MM.1S (cell line): Measurements from ENCODE around the gene CERS6.
"Not testable (repeated sequence)": the region's sequence is repeated elsewhere in the genome, so short reads cannot be mapped to it uniquely, and the experiment has no call there.

Experiments used
- DNase-seq: peaks from one replicate; pipeline ENCODE4 v3.0.0-alpha.2; 2015
- H2AFZ ChIP-seq: fragments of 300-600 bp; sonication (generic); 2 replicates; pipeline ENCODE4 v1.6.0; 2016; ENCODE audit warnings: antibody characterized with exemption, low read length
- H3F3A ChIP-seq: fragments of 300-600 bp; sonication (generic); 2 replicates; pipeline ENCODE4 v1.6.1; 2016; ENCODE audit warnings: mild to moderate bottlenecking, antibody characterized with exemption, low read length, moderate library complexity, mixed read lengths; ENCODE audit not compliant: insufficient read depth
- H3K27ac ChIP-seq: fragments of 300-600 bp; sonication (generic); 2 replicates; pipeline ENCODE4 v1.5.1; 2016; ENCODE audit warnings: mild to moderate bottlenecking, low read length
- H3K27me3 ChIP-seq: fragments of 300-600 bp; sonication (generic); replicated peaks from 2 replicates; pipeline ENCODE4 v1.6.0; 2016; ENCODE audit warnings: low read length; ENCODE audit not compliant: insufficient read depth
- H3K36me3 ChIP-seq: fragments of 300-600 bp; sonication (generic); replicated peaks from 2 replicates; pipeline ENCODE4 v1.6.1; 2016; ENCODE audit warnings: mild to moderate bottlenecking, low read length, mixed read lengths; ENCODE audit not compliant: insufficient read depth
- H3K4me1 ChIP-seq: fragments of 300-600 bp; sonication (generic); 2 replicates; pipeline ENCODE4 v1.6.1; 2016; ENCODE audit warnings: low read length, mixed read lengths
- H3K4me2 ChIP-seq: fragments of 300-600 bp; sonication (generic); 2 replicates; pipeline ENCODE4 v1.6.0; 2016; ENCODE audit warnings: low read depth, low read length
- H3K4me3 ChIP-seq: fragments of 300-600 bp; sonication (generic); 2 replicates; pipeline ENCODE4 v1.5.1; 2016; ENCODE audit warnings: low read length, mixed read lengths
- H3K79me2 ChIP-seq: fragments of 300-600 bp; sonication (generic); 2 replicates; pipeline ENCODE4 v1.6.1; 2016; ENCODE audit warnings: mixed run types, low read length, mixed read lengths
- H3K9ac ChIP-seq: fragments of 300-600 bp; sonication (generic); 2 replicates; pipeline ENCODE4 v1.6.1; 2016; ENCODE audit warnings: low read length, mixed read lengths
- H3K9me2 ChIP-seq: fragments of 300-600 bp; sonication (generic); replicated peaks from 2 replicates; pipeline ENCODE4 v1.6.1; 2016; ENCODE audit warnings: mild to moderate bottlenecking, low read length, mixed read lengths; ENCODE audit not compliant: insufficient read depth
- H3K9me3 ChIP-seq: fragments of 300-600 bp; sonication (generic); replicated peaks from 2 replicates; pipeline ENCODE4 v1.6.1; 2016; ENCODE audit warnings: mild to moderate bottlenecking, low read length, mixed read lengths; ENCODE audit not compliant: insufficient read depth
- H4K20me1 ChIP-seq: fragments of 300-600 bp; sonication (generic); 2 replicates; pipeline ENCODE4 v1.6.1; 2016; ENCODE audit warnings: mild to moderate bottlenecking, low read length, moderate library complexity, mixed read lengths; ENCODE audit not compliant: insufficient read depth
- EZH2 ChIP-seq: fragments of 300-600 bp; sonication (generic); optimal IDR thresholded peaks from 2 replicates; pipeline ENCODE3; 2017; ENCODE audit warnings: low read depth, mild to moderate bottlenecking, antibody characterized with exemption, low read length, mixed read lengths
- EZH2phosphoT487 ChIP-seq: fragments of 300-600 bp; sonication (generic); IDR thresholded peaks from 2 replicates; pipeline ENCODE4 v1.6.1; 2018; ENCODE audit warnings: antibody characterized with exemption, low read length
- TF ChIP-seq, protein P1 (sequence below): fragments of 300-600 bp; sonication (generic); IDR thresholded peaks from 2 replicates; pipeline ENCODE4 v1.5.1; 2016; ENCODE audit warnings: antibody characterized with exemption, low read length, mixed read lengths

CERS6 gene

DNA sequence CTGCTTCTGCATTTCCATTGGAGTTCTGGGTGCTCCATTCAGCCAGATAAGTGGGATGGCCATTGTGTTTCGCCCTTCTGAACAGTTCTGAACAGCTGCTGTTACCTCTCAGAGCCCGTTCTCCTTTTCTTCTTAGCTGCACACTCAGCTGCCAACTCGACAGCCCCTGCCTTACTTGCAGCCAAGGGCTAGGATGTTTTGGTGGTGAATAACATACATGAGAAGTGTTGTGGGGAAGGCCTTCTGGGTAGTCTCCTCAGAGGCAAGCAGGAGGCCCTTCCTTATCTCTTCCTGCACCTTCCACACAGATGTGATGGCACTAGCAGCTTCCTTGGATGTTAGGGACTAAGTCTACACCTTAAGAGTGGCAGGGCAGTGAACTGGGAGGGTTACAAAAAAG is 207.9 kb downstream of the CERS6 start:
- H3K9me3 ChIP-seq, result no peaks in the 10 kb centered on the region
- H3K4me2 ChIP-seq, result no peak overlapping the region
- no peaks in the 10 kb centered on the region for H4K20me1 ChIP-seq
- H3K9ac ChIP-seq, result no peak overlapping the region
- H2AFZ ChIP-seq, result no peak overlapping the region
- no peak overlapping the region for H3K4me3 ChIP-seq
- H3F3A ChIP-seq, result no peaks in the 10 kb centered on the region
- H3K27me3 ChIP-seq, result no peaks in the 10 kb centered on the region
- DNase-seq, result no peak
- H3K36me3 ChIP-seq, result no peaks in the 10 kb centered on the region
- no peak overlapping the region for H3K27ac ChIP-seq
- TF ChIP-seq EZH2, result no peak
- no peak for TF ChIP-seq EZH2phosphoT487
- TF ChIP-seq, protein P1, sequence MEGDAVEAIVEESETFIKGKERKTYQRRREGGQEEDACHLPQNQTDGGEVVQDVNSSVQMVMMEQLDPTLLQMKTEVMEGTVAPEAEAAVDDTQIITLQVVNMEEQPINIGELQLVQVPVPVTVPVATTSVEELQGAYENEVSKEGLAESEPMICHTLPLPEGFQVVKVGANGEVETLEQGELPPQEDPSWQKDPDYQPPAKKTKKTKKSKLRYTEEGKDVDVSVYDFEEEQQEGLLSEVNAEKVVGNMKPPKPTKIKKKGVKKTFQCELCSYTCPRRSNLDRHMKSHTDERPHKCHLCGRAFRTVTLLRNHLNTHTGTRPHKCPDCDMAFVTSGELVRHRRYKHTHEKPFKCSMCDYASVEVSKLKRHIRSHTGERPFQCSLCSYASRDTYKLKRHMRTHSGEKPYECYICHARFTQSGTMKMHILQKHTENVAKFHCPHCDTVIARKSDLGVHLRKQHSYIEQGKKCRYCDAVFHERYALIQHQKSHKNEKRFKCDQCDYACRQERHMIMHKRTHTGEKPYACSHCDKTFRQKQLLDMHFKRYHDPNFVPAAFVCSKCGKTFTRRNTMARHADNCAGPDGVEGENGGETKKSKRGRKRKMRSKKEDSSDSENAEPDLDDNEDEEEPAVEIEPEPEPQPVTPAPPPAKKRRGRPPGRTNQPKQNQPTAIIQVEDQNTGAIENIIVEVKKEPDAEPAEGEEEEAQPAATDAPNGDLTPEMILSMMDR, result no peak
- H3K9me2 ChIP-seq, result no peaks in the 10 kb centered on the region
- no peaks in the 10 kb centered on the region for H3K79me2 ChIP-seq
- no peaks in the 10 kb centered on the region for H3K4me1 ChIP-seq

DNA sequence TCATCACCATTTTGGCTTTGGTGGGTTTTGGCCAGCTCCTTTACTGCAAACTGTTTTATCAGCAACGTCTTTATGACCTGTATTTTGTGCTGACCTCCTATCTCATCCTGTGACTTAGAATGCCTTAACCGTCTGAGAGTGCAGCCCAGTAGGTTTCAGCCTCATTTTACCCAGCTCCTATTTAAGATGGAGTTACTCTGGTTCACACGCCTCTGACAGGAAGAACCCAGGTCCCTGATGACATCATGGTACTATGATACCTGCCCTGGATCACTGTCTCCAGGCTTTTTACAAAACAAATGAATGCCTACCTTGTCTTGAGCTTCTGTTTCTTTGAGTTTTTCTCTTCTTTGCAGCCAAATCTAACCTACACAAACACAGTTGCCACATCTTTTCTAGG is 208.6 kb downstream of the CERS6 start:
- H3K27me3 ChIP-seq, H3K36me3 ChIP-seq, H3K9me3 ChIP-seq, H3K4me3 ChIP-seq, H3K9ac ChIP-seq, H3K4me1 ChIP-seq, H3K4me2 ChIP-seq, H3F3A ChIP-seq, H2AFZ ChIP-seq, H4K20me1 ChIP-seq, H3K27ac ChIP-seq, DNase-seq, H3K9me2 ChIP-seq, H3K79me2 ChIP-seq: not testable (repeated sequence)

DNA sequence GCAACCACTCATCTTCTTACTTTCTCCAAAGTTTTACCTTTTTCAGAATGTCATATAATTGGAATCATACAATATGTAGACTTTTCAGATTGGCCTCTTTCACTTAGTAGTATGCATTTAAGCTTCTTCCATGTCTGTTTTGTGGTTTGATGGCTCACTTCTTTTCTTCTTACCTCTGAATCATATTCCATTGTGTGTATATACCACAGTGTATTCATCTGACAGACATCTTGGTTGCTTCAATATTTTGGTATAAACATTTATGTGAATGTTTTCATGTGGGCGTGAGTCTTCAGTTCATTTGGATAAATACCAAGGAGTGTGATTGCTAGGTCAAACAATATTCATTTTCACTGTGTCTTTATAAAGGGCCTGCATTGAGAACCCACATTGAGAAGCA is 210.3 kb downstream of the CERS6 start:
- Histone ChIP-seq H3K4me2 (no peak overlapping the region), H3K79me2 (no peaks in the 10 kb centered on the region), H4K20me1 (no peaks in the 10 kb centered on the region), H3K36me3 (no peaks in the 10 kb centered on the region), H2AFZ (no peak overlapping the region), H3K9me2 (no peaks in the 10 kb centered on the region), H3K9ac (no peak overlapping the region), H3K27me3 (no peaks in the 10 kb centered on the region), H3K9me3 (no peaks in the 10 kb centered on the region), H3K4me1 (no peaks in the 10 kb centered on the region), H3K27ac (no peak overlapping the region), H3F3A (no peaks in the 10 kb centered on the region), H3K4me3 (no peak overlapping the region)
- no peak for DNase-seq
- TF ChIP-seq EZH2phosphoT487 (no peak), EZH2 (no peak)
- TF ChIP-seq, protein P1, result no peak

DNA sequence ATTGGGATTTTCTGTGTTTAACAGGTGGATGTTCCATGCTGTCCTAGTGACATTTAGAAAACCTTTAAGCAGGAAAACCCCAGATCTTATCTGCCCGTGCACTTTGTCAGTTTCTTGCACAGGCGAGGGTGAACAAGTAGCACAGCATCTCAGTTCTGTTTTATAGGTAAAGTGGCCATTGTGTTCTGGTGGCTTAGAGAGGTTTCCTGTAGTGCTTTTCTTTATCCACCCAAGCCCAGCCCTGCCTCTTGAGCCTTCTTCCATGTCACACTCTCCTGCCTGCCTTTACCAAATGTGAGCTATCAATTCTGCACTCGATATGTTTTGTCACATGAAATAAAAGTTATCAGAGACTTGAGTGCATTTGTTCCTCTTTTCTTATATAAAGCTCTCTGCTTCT is 211.1 kb downstream of the CERS6 start:
- no peak overlapping the region for H2AFZ ChIP-seq
- TF ChIP-seq EZH2, result no peak
- TF ChIP-seq, protein P1, result no peak
- TF ChIP-seq EZH2phosphoT487, result no peak
- no peaks in the 10 kb centered on the region for H3K4me1 ChIP-seq
- H3K4me2 ChIP-seq, result no peak overlapping the region
- no peak overlapping the region for H3K27ac ChIP-seq
- no peaks in the 10 kb centered on the region for H3K27me3 ChIP-seq
- no peak for DNase-seq
- no peak overlapping the region for H3K4me3 ChIP-seq
- no peaks in the 10 kb centered on the region for H3K9me3 ChIP-seq
- no peaks in the 10 kb centered on the region for H3F3A ChIP-seq
- H4K20me1 ChIP-seq, result no peaks in the 10 kb centered on the region
- no peaks in the 10 kb centered on the region for H3K36me3 ChIP-seq
- H3K9me2 ChIP-seq, result no peaks in the 10 kb centered on the region
- H3K79me2 ChIP-seq, result no peaks in the 10 kb centered on the region
- no peak overlapping the region for H3K9ac ChIP-seq
